Right lobe of liver (tissue), 4 donors: ENCODE data around the gene DYRK3.

ENCODE experiments used
- CTCF ChIP-seq, 4 donors: fragments of 200-600 bp in 3 of 4; fragments of 450-650 bp in 1 of 4; IDR thresholded peaks; one replicate each; pipeline versions ENCODE4 v1.5.1 to v1.8.0; 2016 to 2022; ENCODE audit warnings: antibody characterized with exemption in 4 of 4, mild to moderate bottlenecking in 2 of 4
- POLR2A ChIP-seq: fragments of 450-650 bp; IDR thresholded peaks from one replicate; pipeline ENCODE4 v1.6.1; 2017; ENCODE audit warnings: antibody characterized with exemption, mild to moderate bottlenecking
- donor health status: DM: no; HTN: no; CAD: no.
- donor health status: DM: no; HTN: no; CAD: no.
- donor health status: DM: no; HTN: yes; CAD: no.

DNA sequence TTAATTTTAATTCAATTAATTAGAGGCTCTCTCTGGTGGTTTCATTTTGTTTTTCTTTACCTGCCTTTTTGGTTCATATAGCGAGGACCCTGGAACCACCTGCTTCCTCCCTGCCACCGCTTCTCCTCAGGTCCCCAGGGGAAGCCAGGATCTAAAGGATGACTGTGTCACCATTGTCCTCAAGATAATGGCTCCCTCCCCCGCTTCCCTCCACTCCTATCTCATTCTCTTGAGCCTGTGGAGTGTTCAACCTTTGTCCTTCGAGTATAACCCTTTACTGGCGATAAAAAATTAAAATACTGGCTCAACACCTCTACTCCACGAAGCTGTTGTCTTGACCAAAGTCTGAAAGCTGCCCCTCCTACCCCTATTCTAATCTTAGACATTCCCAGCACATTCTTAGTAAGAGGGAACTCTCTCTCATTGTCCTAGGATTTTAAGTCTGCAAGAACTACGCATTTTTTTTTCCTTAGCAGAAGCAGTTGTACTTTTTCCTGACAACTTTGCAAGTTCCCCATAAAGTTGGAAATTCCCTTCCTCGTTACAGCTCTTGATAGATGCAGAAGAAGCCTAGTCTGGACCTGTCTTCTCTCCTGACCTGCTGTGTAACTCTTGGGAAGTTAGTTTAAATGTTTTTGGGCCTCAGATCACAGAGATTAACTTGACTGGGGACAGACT is 36.8 kb downstream of the DYRK3 start:
- TF ChIP-seq CTCF (IDR thresholded peaks at IDR 0.05), result no peak
- no peak for TF ChIP-seq POLR2A
